ENCODE data around the gene RUNX2.

GRCh38 chr6:45556828-45557227 lies 228.7 kb downstream of the RUNX2 start:
- TF ChIP-seq CTCF (IDR thresholded peaks at IDR 0.05) = no peak
- TF ChIP-seq MXI1 (IDR thresholded peaks at IDR 0.05; ENCODE audit: low read depth, low read length) = no peak
- no peak for TF ChIP-seq TEAD4 (IDR thresholded peaks at IDR 0.05; ENCODE audit: borderline replicate concordance, insufficient read depth)
- TF ChIP-seq EP300 (IDR thresholded peaks at IDR 0.05; ENCODE audit: borderline replicate concordance in 1 of 2, low read depth in 1 of 2, low read length in 1 of 2) = no peak
- TF ChIP-seq RAD21 (IDR thresholded peaks at IDR 0.05; ENCODE audit: low read length) = no peak
- no peak for TF ChIP-seq TAF1 (IDR thresholded peaks at IDR 0.05; ENCODE audit: borderline replicate concordance, low read depth, low read length)
- TF ChIP-seq USF2 (IDR thresholded peaks at IDR 0.05; ENCODE audit: borderline replicate concordance, low read depth, low read length) = no peak
- TF ChIP-seq REST (IDR thresholded peaks at IDR 0.05; ENCODE audit: low read depth, low read length) = no peak
- TF ChIP-seq NFIC (IDR thresholded peaks at IDR 0.05; ENCODE audit: borderline replicate concordance) = no peak
- no peak for TF ChIP-seq EZH2phosphoT487 (IDR thresholded peaks at IDR 0.05; ENCODE audit: borderline replicate concordance, low read depth)
- TF ChIP-seq POLR2AphosphoS5 (IDR thresholded peaks at IDR 0.05; ENCODE audit: low read depth, low read length) = no peak
- TF ChIP-seq MEF2A (IDR thresholded peaks at IDR 0.05; ENCODE audit: borderline replicate concordance, low read depth) = no peak
